GM21515 (cell line): ENCODE data around the gene CLTC.

Experiments
- ATAC-seq: cut with Tn5 transposase; IDR thresholded peaks from one replicate; pipeline ENCODE4 v1.9.1; 2021; ENCODE audit not compliant: unreplicated experiment

CLTC gene

DNA sequence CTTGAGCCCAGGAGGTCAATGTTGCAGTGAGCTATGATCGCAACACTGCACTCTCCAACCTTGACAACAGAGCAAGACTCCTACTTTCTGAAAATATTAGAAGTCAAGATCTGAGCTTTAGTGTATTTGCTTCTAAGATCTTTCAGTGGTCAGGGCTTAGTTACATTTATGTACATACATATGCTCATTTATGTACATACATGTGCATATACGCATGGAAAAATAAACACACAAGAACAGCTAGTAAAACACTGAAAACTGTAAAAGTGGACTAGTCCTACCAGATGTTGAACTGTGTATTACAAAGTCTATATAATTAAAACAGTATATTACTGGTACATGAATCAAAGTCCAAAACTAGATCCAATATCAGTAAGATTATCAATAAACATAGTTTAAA lies 59.2 kb downstream of the CLTC start:
- no peak for ATAC-seq

DNA sequence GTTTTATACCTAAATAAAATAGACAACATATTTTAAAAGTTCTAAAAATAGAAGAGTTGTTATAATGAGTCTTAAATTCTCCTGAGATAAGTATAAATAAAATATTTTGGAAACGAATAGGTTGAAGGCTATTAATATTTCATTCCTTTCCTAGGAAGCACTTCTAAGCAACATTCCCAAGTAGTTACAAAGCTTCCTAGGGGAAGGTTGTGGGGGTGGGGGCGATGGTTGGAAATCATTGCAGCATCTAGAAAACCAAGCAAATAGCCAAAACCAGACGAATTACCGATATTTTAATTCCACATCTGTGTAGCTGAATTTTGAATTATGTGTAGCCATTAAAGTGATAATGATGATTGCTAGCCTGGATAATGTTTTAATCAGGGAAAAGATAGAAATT lies 60.6 kb downstream of the CLTC start:
- no peak for ATAC-seq

GRCh38 chr17:59683283-59683682 lies 63.6 kb downstream of the CLTC start:
- no peak for ATAC-seq

GRCh38 chr17:59684967-59685366 lies 65.3 kb downstream of the CLTC start:
- no peak for ATAC-seq

GRCh38 chr17:59688008-59688407 lies 68.3 kb downstream of the CLTC start:
- no peak for ATAC-seq

DNA sequence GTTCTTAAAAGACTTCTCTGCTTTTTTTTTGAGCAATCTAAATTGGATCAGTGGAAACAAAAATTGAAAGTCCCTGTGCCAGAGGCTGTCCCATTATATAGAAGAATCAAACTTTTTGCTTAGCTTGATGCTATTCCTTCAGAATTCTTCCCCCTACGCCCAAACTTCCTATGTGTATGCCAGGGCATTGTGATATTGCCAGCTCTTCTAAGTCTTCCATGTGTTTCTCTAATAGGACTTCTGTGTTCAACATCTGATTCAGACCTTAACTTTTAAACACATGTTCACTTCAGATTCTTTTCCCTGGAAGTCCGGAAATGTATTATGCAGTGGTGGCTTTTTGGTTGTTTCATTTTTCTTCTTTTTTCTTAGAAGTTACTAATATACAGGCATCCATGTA lies 68.8 kb downstream of the CLTC start:
- ATAC-seq: no peak

DNA sequence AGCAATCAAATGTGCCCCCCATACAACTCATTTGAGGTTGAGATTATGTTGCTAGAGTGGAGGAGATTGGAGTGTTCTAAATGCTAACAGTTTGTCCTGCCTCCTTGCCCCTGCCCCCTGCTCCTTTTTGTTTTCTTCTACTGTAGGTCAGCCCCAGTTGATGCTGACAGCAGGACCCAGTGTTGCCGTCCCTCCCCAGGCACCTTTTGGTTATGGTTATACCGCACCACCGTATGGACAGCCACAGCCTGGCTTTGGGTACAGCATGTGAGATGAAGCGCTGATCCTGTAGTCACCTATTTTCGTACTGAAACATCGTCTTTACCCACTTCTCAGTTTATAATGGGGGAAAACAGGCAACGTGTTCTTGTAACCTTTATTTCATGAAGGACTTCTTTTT lies 73.9 kb downstream of the CLTC start:
- ATAC-seq: no peak

DNA sequence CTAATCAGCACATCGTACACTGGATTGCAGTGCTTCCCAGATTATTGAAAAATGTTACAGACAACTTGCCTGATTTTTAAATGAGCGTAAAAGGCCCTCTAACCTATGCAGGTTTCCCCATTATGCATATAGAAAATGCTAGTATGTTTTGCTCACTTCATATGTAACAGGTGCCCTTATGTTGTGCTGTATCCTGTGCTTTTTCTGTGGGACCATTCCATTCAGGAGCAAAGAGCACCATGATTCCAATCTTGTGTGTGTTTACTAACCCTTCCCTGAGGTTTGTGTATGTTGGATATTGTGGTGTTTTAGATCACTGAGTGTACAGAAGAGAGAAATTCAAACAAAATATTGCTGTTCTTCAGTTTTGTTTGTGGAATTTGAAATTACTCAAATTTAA lies 74.6 kb downstream of the CLTC start:
- ATAC-seq: no peak

DNA sequence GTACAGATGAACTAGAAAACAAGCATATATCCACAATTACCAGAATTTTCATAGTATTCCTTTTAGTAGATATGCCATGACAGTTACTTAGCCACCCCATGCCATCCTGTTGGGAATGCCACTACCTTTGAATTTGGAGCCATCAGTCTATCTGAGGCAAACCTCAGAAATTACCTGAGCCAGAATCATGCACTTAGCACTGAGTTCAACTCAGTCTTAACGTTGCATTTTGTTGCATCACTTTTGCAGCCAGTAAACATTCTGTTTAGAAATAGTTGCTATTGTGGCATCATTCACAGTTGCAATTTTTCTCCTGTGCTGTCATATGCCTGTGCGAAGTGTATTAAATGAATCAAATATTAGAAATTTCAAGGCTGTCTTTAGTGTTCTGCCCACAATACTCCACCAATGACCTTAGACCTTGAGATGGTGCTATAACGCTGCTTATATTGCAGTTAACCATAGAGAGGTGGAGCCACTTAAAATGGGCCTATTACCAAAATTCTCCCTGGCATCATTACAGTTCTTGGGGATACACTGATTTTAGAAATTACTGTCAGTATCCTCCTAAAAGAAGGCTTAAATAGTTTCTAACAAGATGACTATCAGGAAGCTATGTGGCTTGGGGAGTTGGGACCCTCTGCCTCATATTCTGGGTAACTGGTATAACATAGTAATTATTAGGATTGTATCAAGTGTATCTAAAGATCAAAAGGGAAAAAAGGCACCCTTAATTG lies 76.4 kb downstream of the CLTC start:
- no peak for ATAC-seq

- ATAC-seq: no peak
Measured at GRCh38 chr17:59696682-59697277, 77.1 kb downstream of the CLTC start.

- ATAC-seq: no peak
Measured at GRCh38 chr17:59698143-59698542, 78.4 kb downstream of the CLTC start.

GRCh38 chr17:59699218-59699617 lies 79.5 kb downstream of the CLTC start:
- ATAC-seq: no peak

DNA sequence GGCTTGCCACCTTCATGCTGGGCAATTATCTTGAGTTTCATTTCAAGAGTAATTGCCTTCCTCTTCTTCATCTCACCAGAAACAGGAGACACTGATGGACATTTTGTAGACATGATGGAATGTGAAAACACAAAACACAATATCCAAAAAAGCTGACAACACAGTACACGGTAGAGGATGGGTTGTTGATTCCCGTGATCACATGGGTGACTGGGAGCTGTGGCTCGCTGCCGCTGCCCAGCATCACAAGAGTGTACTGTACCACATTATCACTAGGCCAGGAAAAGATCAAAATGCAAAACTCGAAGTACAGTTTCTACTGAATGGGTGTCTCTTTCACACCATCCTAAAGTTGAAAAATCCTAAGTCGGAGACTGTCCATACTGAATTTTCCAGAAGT lies 80.1 kb downstream of the CLTC start:
- no peak for ATAC-seq

GRCh38 chr17:59702304-59702703 lies 82.6 kb downstream of the CLTC start:
- no peak for ATAC-seq

DNA sequence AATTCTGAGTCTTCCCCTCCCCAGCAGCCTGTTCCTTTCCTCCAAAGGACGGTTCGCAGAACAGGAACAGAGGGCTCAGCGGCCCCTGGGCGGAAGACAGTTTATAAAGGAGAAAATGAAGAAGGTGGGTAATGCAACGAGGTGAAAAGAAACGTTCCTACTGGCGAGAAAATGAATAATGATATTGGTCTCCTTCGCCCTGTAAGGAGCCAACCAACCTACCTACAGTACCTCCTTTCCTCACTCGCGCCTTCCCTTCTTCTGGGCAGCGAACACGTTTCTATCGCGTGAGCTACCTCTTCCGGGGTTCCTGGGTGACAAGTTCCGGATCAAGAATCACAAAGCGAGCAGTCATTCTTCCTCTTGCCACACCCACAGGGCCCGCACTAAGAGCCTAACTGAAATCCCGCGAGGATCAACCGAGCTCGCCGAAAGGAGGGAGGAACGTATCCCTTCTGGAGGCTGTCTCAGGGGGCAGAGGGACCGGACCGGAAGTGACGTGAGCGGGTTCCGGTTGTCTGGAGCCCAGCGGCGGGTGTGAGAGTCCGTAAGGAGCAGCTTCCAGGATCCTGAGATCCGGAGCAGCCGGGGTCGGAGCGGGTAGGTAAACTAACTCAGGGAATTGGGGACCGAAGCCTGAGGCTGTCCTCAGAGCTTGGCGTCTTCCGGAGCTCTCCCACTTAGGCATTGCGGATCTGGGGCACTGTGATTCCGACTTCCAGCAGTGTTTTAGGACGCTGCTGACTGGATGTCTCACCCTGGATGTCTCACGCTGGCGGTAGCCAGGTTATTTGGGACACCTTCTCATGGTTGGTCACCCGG lies 87.7 kb downstream of the CLTC start, which contains the start of the genes PTRH2 and VMP1:
TSS of gene PTRH2 (minus strand) at position 282 of the 822 bp plus-strand sequence. CDS start 9,452 bp downstream, outside the sequence.
TSS of gene VMP1 (plus strand) at position 506 of the 822 bp plus-strand sequence. CDS start 23,793 bp downstream, outside the sequence.
- peak; percentile 94 for ATAC-seq

DNA sequence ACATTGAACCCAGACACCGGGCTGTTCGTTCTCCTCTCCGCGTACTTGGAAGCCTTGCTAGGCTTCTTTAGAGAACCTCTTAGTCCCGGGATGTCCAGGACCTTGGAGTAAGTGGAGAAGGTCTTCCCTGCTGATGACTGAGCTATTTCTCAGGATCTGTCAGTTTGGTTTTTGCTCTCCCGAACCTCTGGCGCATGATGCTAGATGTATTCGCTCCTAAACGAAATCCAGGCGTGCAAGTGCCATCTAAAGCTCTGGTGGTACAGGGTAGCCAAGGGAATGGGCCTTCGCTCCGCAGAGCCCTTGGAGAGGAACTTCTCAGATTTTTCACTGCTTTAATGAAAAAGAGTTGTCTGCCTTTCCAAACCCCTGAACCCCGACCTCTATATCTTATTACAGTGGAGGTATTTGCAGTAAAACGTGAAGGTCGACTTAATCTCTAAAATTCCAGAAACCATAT lies 88.3 kb downstream of the CLTC start:
- ATAC-seq: peak; percentile 11

- ATAC-seq: no peak
Measured at GRCh38 chr17:59711936-59712335, 92.2 kb downstream of the CLTC start.

GRCh38 chr17:59712862-59713261 lies 93.2 kb downstream of the CLTC start:
- no peak for ATAC-seq

- no peak for ATAC-seq
Measured at GRCh38 chr17:59714255-59714654, 94.6 kb downstream of the CLTC start.

- no peak for ATAC-seq
Measured at GRCh38 chr17:59716427-59716826, 96.7 kb downstream of the CLTC start.

DNA sequence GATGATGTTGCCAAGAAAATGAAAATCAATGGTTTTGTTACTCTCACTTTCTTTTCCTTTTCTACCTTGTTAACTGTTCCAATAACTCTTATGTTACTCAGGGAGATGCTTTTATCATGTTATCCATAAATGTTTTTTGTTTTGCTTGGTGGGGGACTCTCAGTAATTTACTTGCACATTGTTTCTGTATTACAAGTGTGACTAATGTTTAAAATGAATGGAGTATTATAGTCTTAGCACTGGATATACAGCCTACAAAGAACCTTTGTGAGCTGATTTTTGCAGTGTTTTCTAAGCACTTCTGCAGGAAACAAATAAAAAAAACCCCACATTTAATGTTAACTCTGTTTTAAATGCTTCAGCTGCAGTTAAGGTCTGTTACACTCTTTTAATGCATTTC lies 99.8 kb downstream of the CLTC start:
- no peak for ATAC-seq

GRCh38 chr17:59722623-59723022 lies 102.9 kb downstream of the CLTC start:
- no peak for ATAC-seq
